CD4-positive, alpha-beta T cell treated with Interleukin-6 for 4 hours (primary cell): ENCODE results near the gene COL23A1.
A peak's percentile ranks its signal among the peaks of the same experiment; 100 is the strongest.
"Not testable (repeated sequence)": the region's sequence is repeated elsewhere in the genome, so short reads cannot be mapped to it uniquely, and the experiment has no call there.

Source experiments
- DNase-seq: peaks from one replicate; pipeline ENCODE4 v3.0.0-alpha.2; 2020; ENCODE audit warnings: mixed read lengths

COL23A1 gene

DNA sequence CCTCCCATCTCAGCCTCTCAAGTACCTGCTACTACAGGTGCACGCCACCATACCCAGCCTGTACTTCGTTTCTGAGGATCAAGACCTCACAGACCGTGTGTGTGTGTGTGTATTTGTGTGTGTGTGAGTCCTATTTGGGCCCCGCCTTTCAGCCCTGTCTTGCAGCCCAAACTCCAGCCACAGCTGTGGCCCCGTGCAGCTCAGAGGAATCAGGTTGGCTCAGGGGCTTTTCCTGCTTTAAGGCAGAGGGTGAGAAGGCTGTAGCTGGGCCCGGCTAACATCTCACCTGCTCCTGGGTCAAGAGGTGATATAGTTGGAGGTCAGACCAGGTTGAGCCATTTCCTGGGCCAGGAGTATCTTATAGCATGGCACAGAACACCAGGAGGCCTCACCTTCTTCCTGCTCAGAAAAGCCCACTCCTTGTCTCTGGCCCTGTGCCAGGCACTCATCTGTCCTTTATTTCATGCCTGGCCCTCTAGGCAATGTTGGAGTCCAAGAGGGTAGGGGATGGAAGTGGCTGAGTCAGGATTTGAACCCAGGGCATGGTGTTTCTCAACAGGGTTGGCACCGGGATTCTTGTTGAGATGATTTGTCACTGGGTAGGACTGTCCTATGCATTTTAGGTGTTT lies 356.0 kb downstream of the COL23A1 start:
- no peak for DNase-seq

GRCh38 chr5:178232920-178233429 lies 357.2 kb downstream of the COL23A1 start:
- no peak for DNase-seq

- DNase-seq = peak; percentile 80
Observed at GRCh38 chr5:178232124-178232919, 357.9 kb downstream of the COL23A1 start, which contains the start of gene PHYKPL. PHYKPL (minus strand) TSS chr5:178232802; CDS start chr5:178232550, 252 bp downstream.

GRCh38 chr5:178231539-178232123 lies 358.6 kb downstream of the COL23A1 start:
- no peak for DNase-seq

DNA sequence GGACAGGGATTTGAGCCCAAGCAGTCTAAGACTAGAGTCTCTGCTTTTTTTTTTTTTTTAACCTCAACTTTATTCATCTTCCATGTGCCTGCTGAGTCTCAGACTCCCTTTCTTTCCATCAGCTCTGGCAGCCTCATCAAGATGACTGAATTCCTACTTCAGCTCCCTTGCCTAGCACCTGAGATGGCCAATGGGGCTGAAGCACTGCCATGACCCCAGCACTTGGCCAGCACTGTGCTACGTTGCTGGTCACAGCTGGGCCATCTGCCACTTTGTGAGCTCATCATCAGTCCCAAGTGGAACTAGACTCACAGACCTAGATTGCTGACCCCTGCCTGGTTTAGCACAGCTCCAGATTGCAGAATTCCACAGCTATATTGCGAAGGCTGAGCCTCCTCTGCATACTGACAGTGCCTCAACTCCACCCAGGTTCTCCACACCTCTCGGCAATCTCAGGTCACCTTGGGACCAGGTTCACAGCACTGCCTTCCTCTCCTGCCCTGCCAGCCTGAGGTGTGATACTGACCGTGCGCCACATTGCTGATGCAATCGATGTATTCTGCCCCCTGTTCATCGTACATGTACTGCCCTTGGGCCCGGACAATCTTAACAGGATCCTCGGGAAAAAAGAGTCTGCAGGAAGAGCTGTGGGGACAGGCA lies 359.2 kb downstream of the COL23A1 start:
- DNase-seq = no peak

DNA sequence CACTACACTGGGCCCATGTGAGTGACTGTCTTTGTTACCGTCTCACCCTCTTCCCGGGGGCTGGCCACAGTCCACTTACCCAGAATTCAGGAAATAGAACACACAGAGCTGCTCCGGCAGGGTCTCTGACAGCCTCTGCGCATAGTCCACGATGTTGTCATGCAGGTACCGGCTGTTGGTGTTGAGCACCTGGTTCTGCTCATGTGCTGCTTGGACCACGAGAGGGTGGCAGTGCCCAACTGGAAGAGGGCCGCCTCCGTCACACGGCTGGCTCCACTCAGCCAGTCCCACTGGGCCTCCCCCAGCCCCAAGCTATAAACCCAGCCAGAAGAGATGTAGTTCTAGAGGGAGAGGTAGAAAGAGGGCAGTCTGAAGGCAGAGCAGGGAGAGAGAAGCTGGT lies 360.3 kb downstream of the COL23A1 start:
- no peak for DNase-seq

DNA sequence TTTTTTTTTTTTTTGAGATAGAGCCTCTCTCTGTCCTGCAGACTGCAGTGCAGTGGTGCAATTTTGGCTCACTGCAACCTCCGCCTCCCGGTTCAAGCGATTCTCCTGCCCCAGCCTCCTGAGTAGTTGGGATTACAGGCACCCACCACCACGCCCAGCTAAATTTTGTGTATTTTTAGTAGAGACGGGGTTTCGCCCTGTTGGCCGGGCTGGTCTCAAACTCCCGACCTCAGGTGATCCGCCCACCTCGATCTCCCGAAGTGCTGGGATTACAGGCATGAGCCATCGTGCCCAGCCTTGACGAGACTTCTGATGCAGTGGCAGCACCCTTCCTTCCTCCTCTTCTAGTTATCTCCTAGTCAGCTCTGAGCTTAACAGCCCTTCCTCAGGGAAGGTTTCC lies 361.1 kb downstream of the COL23A1 start:
- not testable (repeated sequence) for DNase-seq

GRCh38 chr5:178228609-178229008 lies 361.6 kb downstream of the COL23A1 start:
- no peak for DNase-seq

GRCh38 chr5:178227929-178228328 lies 362.3 kb downstream of the COL23A1 start:
- DNase-seq = no peak

DNA sequence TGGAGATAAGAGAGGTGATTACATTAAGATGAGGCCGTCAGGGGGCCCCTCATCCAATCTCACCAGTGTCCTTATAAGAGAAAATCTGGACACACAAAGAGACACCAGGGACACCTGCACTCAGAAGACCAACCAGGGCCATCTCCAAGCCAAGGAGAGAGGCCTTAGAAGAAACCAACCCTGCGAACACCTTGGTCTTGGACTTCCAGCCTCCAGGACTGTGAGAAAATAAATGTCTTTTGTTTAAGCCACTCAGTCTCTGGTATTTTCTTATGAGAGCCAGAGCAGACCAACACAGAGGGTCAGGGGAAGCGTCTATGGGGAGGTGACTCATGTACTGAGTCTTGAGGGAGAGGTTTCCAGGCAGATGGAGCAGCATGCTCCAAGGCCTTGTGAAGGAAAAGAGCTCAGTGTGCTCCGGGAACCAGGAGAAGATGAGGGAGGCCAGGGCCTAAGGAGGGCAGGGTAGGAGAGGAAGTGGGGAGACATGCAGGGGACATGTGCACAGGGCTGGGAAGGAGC lies 363.0 kb downstream of the COL23A1 start:
- no peak for DNase-seq

DNA sequence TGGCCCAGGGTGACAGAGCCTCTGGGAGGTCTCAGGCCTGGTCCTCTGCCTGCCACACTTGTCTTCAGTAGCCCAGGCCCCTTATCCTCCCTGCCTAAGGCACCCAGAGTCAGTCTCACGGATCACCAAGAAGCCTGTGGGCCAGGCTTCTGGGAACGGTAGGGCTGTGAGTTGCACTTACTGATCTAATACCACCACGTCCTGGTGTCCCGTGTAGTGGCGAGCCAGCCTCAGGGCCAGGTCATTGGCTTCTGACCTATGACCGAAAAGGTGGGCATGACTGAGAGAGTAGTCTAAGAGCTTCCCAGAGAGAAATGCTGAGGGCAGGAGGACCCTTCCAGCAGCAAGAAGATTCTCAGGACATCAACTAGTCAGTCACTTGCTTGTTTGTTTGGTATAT lies 365.0 kb downstream of the COL23A1 start:
- no peak for DNase-seq

DNA sequence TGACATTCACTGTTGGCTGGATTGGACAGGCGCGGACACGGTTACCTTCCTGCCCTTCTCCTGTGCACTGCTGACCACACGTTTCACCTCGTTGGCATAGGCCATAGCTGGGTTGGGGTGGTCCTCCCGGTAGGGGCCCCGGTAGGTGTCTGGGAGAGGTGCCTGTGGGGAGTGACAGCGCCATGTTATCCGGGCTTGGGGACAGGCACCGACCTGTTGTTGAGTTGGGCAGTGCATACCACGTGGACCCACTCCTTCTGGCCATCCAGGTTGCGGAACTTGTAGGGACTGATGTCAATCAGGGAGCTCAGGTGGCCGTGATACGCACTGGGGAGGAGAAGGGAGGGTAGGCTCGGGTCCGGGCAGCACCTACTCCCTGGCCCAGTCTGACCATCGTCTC lies 365.8 kb downstream of the COL23A1 start:
- no peak for DNase-seq

DNA sequence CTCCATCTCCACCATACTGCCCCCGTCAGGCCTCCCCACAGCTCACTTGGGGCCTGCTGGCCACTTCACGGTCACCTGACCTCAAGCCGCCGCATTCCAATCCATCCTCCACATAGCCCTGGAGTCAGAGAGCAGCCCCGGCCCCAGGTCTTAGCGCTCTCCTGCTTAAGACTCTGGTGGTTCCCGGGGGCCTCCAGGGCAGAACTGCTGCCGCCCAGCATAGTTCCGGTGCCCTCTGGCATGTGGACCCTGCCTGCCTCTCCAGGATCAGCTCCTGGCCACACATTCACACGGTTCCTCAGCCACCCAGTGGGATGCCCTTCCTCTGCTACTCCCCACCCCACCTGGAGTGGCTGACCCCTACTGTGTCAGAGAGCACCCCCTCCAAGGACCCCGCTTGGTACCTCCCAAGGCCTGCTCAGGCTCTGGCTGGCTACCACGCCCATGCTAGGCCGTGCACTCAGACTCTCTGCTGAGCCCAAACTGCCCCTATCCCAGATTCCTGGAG lies 366.3 kb downstream of the COL23A1 start:
- no peak for DNase-seq

DNA sequence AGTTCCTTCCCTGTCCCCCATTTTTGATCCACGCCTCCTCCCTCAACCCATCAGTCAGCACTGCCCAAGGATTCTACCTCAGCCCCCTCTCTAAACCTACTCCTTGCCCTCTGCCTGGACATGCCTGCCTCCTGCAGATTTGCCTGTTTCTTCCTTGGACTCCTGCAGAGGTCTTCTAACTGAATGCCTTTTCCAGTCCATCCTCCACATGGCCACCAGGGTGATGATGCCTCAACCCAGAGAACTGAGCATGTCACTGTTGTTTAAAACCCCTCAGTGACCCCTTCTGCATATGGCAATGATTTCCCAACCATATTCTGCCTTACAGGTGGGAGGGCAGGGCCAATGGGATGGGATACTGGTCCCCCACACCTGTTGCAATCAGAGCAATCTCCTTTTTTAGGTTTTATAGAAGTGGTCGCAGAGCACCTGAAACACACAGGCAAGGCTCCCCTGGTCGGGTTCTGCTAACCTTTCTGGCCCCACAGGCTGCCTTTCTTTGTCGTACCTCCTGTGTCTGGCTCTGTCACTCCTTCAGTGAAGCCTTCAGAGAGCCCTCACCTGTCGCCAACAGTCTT lies 366.9 kb downstream of the COL23A1 start:
- no peak for DNase-seq

DNA sequence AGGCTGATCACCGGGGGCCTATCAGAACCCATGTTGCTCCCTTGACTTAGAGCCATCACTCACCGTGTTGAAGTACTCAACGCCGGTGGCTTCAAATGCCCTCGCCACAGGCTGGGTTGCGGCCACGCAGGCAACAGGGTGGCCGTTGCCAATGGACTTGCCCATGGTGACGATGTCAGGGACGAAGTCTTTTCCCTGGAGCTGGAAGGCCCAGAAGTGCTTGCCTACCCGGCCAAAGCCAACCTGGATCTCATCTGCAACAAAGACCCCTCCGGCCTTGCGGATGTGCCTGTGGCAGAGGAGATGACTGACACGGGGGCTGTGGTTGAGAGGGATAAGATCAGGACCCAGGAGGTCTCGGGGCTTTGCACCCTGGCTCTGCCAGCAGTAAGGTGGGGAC lies 367.9 kb downstream of the COL23A1 start:
- no peak for DNase-seq

DNA sequence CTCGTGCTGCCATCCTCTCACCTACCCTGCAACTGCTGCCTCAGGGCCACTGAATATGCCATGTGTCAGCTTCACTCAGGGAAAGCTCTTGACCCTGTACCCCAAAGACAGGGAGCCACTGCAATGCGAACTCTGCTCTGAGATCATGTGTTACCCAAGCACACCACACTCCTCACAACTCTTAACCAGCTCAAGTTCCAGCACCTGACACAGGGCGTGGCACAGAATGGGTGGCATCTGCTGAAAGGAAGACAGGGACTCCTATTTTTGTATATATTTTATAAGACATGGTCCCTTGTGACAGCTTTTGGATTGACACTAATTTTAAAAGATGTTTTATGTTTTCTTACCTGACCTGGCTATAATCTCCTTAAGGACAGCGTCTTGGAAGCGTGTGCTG lies 368.3 kb downstream of the COL23A1 start:
- no peak for DNase-seq

GRCh38 chr5:178221282-178221681 lies 368.9 kb downstream of the COL23A1 start:
- DNase-seq = no peak

GRCh38 chr5:178218827-178219226 lies 371.4 kb downstream of the COL23A1 start:
- DNase-seq = no peak

DNA sequence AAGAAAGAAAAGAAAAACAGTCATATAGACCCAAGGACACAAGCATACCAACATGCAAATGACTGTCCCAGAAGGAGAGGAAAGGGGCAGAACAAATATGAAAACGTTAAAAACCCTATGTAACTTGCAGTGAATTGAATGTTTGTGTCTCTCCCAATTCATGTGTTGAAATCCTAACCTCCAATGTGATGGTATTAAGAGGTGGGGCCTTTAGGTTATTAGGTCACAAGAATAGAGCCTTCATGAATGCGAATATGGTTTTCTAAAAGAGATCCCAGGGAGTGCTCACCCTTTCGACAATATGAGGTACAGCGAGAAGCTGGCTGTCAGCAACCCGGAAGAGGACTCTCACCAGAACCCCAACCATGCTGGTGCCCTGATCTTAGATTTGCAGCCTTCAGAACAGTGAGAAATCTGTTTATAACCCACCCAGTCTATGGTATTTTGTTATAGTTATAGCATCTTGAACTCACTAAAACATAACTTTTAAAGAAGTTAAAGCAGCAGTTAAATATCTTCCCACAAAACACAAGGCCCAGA lies 371.9 kb downstream of the COL23A1 start:
- no peak for DNase-seq

- no peak for DNase-seq
Observed at GRCh38 chr5:178216779-178217178, 373.4 kb downstream of the COL23A1 start.

GRCh38 chr5:178216088-178216534 lies 374.1 kb downstream of the COL23A1 start:
- no peak for DNase-seq
